Measurements from ENCODE around the gene SORCS3. TPM values are rescaled to one million over a fixed set of nuclear protein-coding genes. Genes with fewer than 3 reads are reported as not detected.
A peak's percentile ranks its signal among the peaks of the same experiment; 100 is the strongest.

Gene SORCS3
- total RNA-seq (2021) = 0.04 and 0.18 TPM in 2 replicates
- long read RNA-seq, partial matches to known transcripts = 0 of 1 reads
- long read RNA-seq, other reads (novel, unspliced or antisense) = 1 of 1 reads

DNA sequence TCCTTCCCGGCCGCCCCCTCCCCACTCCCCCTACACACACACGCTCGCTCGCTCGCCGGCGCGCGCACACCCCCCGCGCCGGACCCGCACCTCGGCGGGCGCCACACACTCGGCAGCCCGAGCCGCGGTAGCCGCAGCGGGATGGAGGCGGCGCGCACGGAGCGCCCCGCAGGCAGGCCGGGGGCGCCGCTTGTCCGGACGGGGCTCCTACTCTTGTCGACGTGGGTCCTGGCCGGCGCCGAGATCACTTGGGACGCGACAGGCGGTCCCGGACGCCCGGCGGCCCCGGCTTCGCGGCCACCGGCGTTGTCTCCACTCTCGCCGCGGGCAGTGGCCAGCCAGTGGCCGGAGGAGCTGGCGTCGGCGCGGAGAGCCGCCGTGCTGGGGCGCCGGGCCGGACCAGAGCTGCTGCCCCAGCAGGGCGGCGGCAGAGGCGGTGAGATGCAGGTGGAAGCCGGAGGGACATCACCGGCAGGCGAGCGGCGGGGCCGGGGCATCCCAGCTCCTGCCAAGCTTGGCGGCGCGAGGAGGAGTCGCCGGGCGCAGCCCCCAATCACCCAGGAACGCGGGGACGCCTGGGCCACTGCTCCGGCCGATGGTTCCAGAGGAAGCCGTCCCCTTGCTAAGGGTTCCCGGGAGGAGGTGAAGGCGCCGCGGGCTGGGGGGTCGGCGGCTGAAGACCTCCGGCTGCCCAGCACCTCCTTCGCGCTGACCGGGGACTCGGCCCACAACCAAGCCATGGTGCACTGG lies at the start of gene SORCS3:
SORCS3 (plus strand) TSS at position 104 of the 750 bp plus-strand sequence.
- Histone ChIP-seq H3K4me2 (ENCODE audit: insufficient read depth, insufficient read length, low read length) (peak within 1 kb of the TSS; percentile 92), H2BK20ac (ENCODE audit: low read depth, low read length, poor library complexity, severe bottlenecking) (no peak within 1 kb of the TSS), H2BK5ac (ENCODE audit: insufficient read length, low read length) (no peak within 1 kb of the TSS), H3K4ac (ENCODE audit: low read depth, low read length) (no peak within 1 kb of the TSS), H4K91ac (ENCODE audit: insufficient read length, low read depth, low read length) (no peak within 1 kb of the TSS), H2AK5ac (ENCODE audit: insufficient read length, low read length) (no peak within 1 kb of the TSS), H3K9me3 (ENCODE audit: control insufficient read depth, low read depth, low read length) (no peaks in the 10 kb centered on the region), H3K23ac (ENCODE audit: insufficient read length, low read depth, low read length) (no peak within 1 kb of the TSS), H3K23me2 (ENCODE audit: insufficient read length, low read depth, low read length, poor library complexity, severe bottlenecking) (peaks cover 36% of the 10 kb centered on the region), H3K27ac (ENCODE audit: insufficient read length, low read depth, low read length) (no peak within 1 kb of the TSS), H2BK12ac (ENCODE audit: insufficient read length, low read depth, low read length) (no peak within 1 kb of the TSS), H4K20me1 (ENCODE audit: control insufficient read depth, insufficient read depth, insufficient read length) (no peaks in the 10 kb centered on the region), H4K8ac (replicated peaks; ENCODE audit: insufficient read length, low read depth, low read length) (no peak within 1 kb of the TSS), H2BK120ac (ENCODE audit: low read depth, low read length, poor library complexity, severe bottlenecking) (no peak within 1 kb of the TSS), H3K9ac (ENCODE audit: extremely low read depth, insufficient read length, low read length) (no peak within 1 kb of the TSS), H4K5ac (ENCODE audit: insufficient read length, low read depth, low read length) (no peak within 1 kb of the TSS), H3K14ac (ENCODE audit: insufficient read depth, low read length) (no peak within 1 kb of the TSS), H3K18ac (ENCODE audit: insufficient read length, low read depth, low read length) (no peak within 1 kb of the TSS), H3K56ac (ENCODE audit: insufficient read length, low read depth, low read length) (no peak within 1 kb of the TSS), H3T11ph (ENCODE audit: low read length) (no peak within 1 kb of the TSS), H2AFZ (ENCODE audit: low read length) (peak within 1 kb of the TSS; percentile 25), H3K27me3 (ENCODE audit: insufficient read depth, low read length) (peaks cover 42% of the 10 kb centered on the region; the same call in 1 of the 2 replicates), H2BK15ac (ENCODE audit: low read depth, low read length) (no peak within 1 kb of the TSS), H3K4me1 (ENCODE audit: insufficient read depth, low read length) (no peaks in the 10 kb centered on the region), H3K79me2 (ENCODE audit: insufficient read depth, low read length) (no peaks in the 10 kb centered on the region), H3K79me1 (ENCODE audit: insufficient read depth, low read depth, low read length, poor library complexity, severe bottlenecking) (no peaks in the 10 kb centered on the region)
- DNase-seq = peak; percentile 57
- Mint-ChIP-seq H3K27ac (no peak within 1 kb of the TSS), H3K27me3 (ENCODE audit: low read depth) (peaks cover 97% of the 10 kb centered on the region), H3K4me1 (peaks cover 13 to 15% of the 10 kb centered on the region in 2 experiments), H3K36me3 (ENCODE audit: insufficient read depth in 1 of 3, low read depth in 3 of 3) (no peaks in the 10 kb centered on the region; a peak in 2 of 7 replicates), H3K9me3 (peaks cover 0 to 4% of the 10 kb centered on the region in 2 experiments; a peak in 2 of 5 replicates), H3K4me3 (peak within 1 kb of the TSS; percentile 67 to 92)
- TF ChIP-seq CTCF (conservative IDR thresholded peaks at IDR 0.05) = no peak
- no CpG with 5 or more reads among the region's 96 CpGs for WGBS (ENCODE audit: extremely low coverage, insufficient read length, low lambda C conversion rate)

Measured in H9 (cell line).